HG03196 (cell line): Measurements from ENCODE around the gene GNB2.
A peak's percentile ranks its signal among the peaks of the same experiment; 100 is the strongest.
"Not testable (repeated sequence)": the region's sequence is repeated elsewhere in the genome, so short reads cannot be mapped to it uniquely, and the experiment has no call there.

ENCODE experiments used
- ATAC-seq: cut with Tn5 transposase; IDR thresholded peaks from one replicate; pipeline ENCODE4 v1.9.1; 2021; ENCODE audit not compliant: unreplicated experiment

The GNB2 gene

GRCh38 chr7:100693312-100694097 lies 20.0 kb downstream of the GNB2 start:
- no peak for ATAC-seq

DNA sequence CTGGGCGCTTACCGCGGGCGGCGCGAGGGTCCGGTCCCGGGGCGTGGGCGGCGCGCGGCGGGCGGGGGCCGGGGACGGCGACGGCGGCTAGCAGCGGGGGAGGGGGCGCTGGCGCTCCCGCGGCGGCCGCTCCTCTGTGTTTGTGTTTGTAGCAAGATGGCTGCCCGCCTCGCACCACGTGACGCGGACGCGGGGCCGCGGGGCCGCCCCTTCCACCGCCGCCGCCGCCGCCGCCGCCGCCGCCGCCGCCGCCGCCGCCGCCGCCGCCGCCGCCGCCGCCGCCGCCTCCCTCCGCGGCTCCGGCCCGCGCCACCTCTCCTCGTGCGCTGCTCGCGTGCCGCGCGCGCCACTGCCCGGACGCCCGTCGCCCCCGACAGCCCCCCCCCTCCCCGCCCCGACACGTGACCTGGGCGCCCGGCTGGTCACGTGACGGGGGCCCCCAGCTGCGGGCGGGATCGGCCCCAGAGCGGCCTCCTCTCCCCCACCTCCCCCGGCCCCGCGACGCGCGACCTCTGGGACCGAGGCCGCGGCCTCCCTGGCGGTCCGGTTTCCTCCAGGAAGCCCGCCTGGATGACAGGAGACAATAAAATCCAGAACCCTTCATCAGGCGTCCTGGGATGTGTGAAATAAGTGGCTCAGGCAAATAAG lies 20.7 kb downstream of the GNB2 start, which contains the start of gene GIGYF1:
Gene GIGYF1, minus strand, starts transcription at position 153 of the 648 bp plus-strand sequence. CDS start 6,012 bp downstream, outside the sequence.
- ATAC-seq: no peak

GRCh38 chr7:100696123-100696521 lies 22.6 kb downstream of the GNB2 start:
- no peak for ATAC-seq

GRCh38 chr7:100699018-100699417 lies 25.5 kb downstream of the GNB2 start:
- ATAC-seq: no peak

DNA sequence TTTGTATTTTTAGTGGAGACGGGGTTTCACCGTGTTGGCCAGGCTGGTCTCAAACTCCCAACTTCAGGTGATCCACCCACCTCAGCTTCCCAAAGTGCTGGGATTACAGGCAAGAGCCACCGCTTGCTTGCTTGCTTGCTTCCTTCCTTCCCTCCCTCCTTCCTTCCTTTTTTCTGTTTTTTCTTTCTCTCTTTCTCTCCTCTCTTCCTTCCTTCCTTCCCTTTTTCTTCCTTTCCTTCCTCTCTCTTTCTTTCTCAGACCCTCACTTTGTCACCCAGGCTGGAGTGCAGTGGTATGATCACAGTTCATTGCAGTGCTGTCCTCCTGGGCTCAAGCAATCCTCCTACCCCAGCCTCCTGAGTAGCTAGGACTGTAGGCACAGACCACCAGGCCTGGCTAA lies 27.5 kb downstream of the GNB2 start:
- not testable (repeated sequence) for ATAC-seq

DNA sequence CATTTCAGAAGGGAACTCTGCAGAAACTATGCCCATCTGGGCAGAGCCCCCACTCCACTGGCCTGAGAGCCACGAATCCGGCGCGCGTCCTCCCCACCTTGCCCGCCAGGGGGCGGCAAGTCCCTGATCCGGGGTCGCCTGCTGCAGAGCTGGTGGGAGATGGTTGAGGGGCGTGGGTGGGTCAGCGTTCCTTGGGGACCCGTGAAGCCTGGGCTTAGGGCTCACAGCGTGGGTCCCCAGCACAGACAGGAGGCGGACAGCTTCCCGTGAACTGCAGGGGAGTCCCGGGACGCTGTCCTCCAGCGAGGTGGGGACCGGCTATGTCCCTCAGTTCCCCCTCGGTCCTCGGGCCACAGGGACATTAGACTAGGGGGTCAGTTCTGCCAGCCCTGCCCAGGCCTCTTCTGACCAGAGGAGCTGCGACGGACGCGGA lies 31.8 kb downstream of the GNB2 start:
- peak; percentile 63 for ATAC-seq

- ATAC-seq: peak; percentile 87
Measured at GRCh38 chr7:100705753-100706671, 32.5 kb downstream of the GNB2 start, which contains the start of gene POP7. Gene POP7 (plus strand): TSS chr7:100706121. CDS start chr7:100706831, 710 bp downstream.

GRCh38 chr7:100706672-100707311 lies 33.3 kb downstream of the GNB2 start:
- ATAC-seq: no peak

DNA sequence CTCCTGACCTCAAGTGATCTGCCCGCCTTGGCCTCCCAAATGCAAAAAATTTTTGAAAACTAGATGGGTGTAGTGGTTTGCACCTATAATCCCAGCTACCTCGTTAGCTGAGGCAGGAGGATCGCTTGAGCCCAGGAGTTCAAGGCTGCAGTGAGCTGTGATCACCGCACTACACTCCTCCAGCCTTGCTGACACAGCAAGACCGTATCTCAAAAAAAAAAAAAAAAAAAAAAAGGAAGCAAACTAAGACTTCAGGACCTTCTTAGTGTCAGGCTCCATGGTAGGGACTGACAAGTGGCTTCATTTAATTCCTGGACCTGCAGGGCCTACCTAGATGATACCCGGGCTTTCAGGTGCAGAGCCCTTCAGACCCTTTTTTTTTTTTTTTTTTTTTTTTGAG lies 34.9 kb downstream of the GNB2 start:
- no peak for ATAC-seq

GRCh38 chr7:100710452-100710851 lies 36.9 kb downstream of the GNB2 start:
- ATAC-seq: no peak

- no peak for ATAC-seq
Measured at GRCh38 chr7:100711369-100711768, 37.8 kb downstream of the GNB2 start.

DNA sequence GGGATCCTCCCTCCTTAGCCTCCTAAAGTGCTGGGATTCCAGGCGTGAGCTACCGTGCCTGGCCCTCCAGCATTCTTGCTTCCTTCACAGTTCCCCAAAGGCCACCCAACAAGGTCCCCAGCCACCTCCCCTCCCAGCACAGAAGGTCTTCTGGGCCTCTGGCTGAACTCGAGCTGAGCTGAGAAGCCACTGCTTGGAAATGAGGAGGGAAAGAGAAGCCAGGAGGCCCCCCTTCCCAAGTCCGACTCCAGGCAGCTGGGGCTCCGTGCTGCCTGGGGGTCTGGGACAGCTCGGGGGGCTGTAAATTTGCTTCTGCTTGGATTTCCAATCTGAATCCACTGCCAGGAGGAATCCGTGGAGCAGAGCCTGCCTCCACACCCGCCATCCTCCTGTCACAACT lies 41.2 kb downstream of the GNB2 start:
- ATAC-seq: no peak

DNA sequence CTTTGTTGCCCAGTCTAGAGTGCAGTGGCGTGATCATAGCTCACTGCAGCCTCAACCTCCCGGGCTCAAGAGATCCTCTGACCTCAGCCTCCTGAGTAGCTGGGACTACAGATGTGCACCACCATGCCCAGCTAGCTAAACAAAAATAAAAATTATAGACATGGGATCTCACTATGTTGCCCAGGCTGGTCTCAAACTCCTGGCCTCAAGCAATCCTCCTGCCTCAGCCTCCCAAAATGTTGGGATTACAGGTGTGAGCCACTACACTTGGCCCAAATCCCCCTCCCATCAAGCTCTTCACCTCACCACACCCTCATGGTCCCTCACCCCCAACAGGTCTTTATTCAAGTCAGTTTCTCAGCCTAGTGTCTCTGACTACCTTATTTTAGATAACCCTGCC lies 43.5 kb downstream of the GNB2 start:
- ATAC-seq: not testable (repeated sequence)

DNA sequence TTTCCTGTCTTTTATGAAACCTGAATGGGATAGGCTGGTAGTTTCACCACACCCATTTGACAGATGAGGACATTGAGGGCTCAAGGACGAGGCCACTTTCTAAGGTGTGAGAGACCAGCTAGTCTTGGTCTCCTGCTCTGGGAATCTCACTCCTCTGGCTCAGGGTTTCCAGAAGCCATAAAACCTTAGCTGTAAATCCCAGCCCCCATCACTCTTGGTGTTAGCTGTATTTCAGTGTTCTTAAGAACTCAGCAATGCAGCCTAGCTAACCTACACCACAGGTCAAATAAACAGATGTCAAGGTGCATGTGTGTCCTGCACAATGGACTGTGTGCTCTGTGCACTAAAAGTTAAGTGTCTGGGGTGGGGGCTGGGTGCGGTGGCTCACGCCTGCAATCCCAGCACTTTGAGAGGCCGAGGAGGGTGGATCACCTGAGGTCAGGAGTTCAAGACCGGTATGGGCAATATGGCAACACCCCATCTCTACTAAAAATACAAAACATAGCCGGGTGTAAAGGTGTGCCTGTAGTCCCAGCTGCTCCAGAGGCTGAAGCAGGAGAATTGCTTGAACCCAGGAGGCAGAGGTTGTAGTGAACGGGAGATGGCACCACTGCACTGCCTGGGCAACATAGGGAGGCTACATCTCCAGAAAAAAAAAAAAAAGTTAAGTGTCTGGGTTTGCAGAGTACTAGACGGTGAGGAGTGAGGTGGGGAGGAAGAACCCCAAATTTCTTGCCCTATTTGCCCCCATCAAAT lies 46.2 kb downstream of the GNB2 start:
- no peak for ATAC-seq

DNA sequence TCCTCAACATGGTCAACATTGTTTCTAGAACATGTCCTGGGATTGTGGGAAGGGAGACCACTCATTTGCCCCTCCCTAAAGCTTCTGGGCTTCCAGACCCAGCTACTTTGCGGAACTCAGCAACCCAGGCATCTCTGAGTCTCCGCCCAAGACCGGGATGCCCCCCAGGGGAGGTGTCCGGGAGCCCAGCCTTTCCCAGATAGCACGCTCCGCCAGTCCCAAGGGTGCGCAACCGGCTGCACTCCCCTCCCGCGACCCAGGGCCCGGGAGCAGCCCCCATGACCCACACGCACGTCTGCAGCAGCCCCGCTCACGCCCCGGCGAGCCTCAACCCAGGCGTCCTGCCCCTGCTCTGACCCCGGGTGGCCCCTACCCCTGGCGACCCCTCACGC lies 46.7 kb downstream of the GNB2 start, which contains the start of gene EPO:
Gene EPO, plus strand, starts transcription at position 190 of the 392 bp plus-strand sequence. CDS start 513 bp downstream, outside the sequence.
- ATAC-seq: no peak

GRCh38 chr7:100720671-100721504 lies 47.3 kb downstream of the GNB2 start:
- ATAC-seq: no peak

DNA sequence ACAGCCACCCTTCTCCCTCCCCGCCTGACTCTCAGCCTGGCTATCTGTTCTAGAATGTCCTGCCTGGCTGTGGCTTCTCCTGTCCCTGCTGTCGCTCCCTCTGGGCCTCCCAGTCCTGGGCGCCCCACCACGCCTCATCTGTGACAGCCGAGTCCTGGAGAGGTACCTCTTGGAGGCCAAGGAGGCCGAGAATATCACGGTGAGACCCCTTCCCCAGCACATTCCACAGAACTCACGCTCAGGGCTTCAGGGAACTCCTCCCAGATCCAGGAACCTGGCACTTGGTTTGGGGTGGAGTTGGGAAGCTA lies 47.9 kb downstream of the GNB2 start:
- ATAC-seq: no peak

- ATAC-seq: no peak
Measured at GRCh38 chr7:100722480-100723212, 49.1 kb downstream of the GNB2 start.
